ENCODE data around the gene OTP. TPM values are rescaled to one million over a fixed set of nuclear protein-coding genes. Genes with fewer than 3 reads are reported as not detected.

The OTP gene
- total and polyA plus RNA-seq, 10 of the 15 experiments (the other 5 are each of a cell fraction or from before 2014, with no cell fraction given), result 0.31 to 8.8 (median 2.4) TPM

DNA sequence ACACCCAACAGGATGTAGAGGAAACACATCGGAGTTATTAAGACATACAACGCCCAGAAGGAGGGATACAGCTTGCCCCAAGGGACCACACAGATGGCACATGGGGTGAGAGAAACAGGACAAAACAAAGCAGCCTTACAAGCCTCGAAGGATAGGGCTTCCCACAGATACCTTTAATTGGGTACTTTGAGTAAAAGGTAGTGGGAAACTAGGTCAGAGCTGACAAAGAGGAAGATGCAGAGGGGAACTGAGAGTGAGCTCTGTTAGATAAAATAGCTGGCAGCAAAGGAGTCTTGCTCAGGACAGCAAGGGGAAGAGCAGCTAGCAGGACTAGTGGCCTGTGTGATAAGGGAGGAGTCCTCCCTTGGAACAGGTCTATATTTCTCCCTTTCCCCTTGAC, 48.2 kb downstream of the OTP start (continued):
- TF ChIP-seq, protein P1, sequence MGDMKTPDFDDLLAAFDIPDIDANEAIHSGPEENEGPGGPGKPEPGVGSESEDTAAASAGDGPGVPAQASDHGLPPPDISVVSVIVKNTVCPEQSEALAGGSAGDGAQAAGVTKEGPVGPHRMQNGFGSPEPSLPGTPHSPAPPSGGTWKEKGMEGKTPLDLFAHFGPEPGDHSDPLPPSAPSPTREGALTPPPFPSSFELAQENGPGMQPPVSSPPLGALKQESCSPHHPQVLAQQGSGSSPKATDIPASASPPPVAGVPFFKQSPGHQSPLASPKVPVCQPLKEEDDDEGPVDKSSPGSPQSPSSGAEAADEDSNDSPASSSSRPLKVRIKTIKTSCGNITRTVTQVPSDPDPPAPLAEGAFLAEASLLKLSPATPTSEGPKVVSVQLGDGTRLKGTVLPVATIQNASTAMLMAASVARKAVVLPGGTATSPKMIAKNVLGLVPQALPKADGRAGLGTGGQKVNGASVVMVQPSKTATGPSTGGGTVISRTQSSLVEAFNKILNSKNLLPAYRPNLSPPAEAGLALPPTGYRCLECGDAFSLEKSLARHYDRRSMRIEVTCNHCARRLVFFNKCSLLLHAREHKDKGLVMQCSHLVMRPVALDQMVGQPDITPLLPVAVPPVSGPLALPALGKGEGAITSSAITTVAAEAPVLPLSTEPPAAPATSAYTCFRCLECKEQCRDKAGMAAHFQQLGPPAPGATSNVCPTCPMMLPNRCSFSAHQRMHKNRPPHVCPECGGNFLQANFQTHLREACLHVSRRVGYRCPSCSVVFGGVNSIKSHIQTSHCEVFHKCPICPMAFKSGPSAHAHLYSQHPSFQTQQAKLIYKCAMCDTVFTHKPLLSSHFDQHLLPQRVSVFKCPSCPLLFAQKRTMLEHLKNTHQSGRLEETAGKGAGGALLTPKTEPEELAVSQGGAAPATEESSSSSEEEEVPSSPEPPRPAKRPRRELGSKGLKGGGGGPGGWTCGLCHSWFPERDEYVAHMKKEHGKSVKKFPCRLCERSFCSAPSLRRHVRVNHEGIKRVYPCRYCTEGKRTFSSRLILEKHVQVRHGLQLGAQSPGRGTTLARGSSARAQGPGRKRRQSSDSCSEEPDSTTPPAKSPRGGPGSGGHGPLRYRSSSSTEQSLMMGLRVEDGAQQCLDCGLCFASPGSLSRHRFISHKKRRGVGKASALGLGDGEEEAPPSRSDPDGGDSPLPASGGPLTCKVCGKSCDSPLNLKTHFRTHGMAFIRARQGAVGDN (IDR thresholded peaks at IDR 0.05), result peak; percentile 78
- TF ChIP-seq SMAD1 (IDR thresholded peaks at IDR 0.05; ENCODE audit: low read depth, partially characterized antibody) (peak; percentile 86), YBX1 (IDR thresholded peaks at IDR 0.05) (peak; percentile 94), MEF2B (IDR thresholded peaks at IDR 0.05; ENCODE audit: partially characterized antibody, poor library complexity, severe bottlenecking) (peak; percentile 100), BCL11A (IDR thresholded peaks at IDR 0.05; ENCODE audit: low read depth, low read length) (peak; percentile 84), RELA (IDR thresholded peaks at IDR 0.05; ENCODE audit: borderline replicate concordance, partially characterized antibody) (no peak), STAT1 (conservative IDR thresholded peaks at IDR 0.05) (no peak), SUPT20H (IDR thresholded peaks at IDR 0.05; ENCODE audit: borderline replicate concordance, control insufficient read depth, low read depth, low read length) (no peak), FOXM1 (IDR thresholded peaks at IDR 0.05; ENCODE audit: low read depth, low read length) (peak; percentile 30; the same call in 1 of the 2 replicates), HCFC1 (IDR thresholded peaks at IDR 0.05; ENCODE audit: low read length) (no peak), TARDBP (IDR thresholded peaks at IDR 0.05; ENCODE audit: borderline replicate concordance) (no peak), HDGF (IDR thresholded peaks at IDR 0.05) (no peak), RB1 (IDR thresholded peaks at IDR 0.05; ENCODE audit: borderline replicate concordance) (peak; percentile 60; the same call in 1 of the 2 replicates), ZSCAN29 (IDR thresholded peaks at IDR 0.05) (no peak), SRF (IDR thresholded peaks at IDR 0.05; ENCODE audit: low read depth in 2 of 2, low read length in 2 of 2) (no peak), SPI1 (IDR thresholded peaks at IDR 0.05; ENCODE audit: borderline replicate concordance, insufficient read depth, low read depth, low read length) (peak; percentile 97), ZBED1 (IDR thresholded peaks at IDR 0.05; ENCODE audit: borderline replicate concordance) (no peak), NBN (IDR thresholded peaks at IDR 0.05) (peak; percentile 80), TBL1XR1 (IDR thresholded peaks at IDR 0.05; ENCODE audit: low read depth, low read length) (no peak), HDAC2 (IDR thresholded peaks at IDR 0.05) (no peak), PAX5 (IDR thresholded peaks at IDR 0.05; ENCODE audit: borderline replicate concordance, low read depth, low read length) (peak; percentile 58; the same call in 1 of the 2 replicates)
- TF ChIP-seq, protein P2, sequence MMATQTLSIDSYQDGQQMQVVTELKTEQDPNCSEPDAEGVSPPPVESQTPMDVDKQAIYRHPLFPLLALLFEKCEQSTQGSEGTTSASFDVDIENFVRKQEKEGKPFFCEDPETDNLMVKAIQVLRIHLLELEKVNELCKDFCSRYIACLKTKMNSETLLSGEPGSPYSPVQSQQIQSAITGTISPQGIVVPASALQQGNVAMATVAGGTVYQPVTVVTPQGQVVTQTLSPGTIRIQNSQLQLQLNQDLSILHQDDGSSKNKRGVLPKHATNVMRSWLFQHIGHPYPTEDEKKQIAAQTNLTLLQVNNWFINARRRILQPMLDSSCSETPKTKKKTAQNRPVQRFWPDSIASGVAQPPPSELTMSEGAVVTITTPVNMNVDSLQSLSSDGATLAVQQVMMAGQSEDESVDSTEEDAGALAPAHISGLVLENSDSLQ (IDR thresholded peaks at IDR 0.05), result 0 out of 2 replicates have a peak, but pooled peaks have one; percentile 13
- TF ChIP-seq, protein P3, sequence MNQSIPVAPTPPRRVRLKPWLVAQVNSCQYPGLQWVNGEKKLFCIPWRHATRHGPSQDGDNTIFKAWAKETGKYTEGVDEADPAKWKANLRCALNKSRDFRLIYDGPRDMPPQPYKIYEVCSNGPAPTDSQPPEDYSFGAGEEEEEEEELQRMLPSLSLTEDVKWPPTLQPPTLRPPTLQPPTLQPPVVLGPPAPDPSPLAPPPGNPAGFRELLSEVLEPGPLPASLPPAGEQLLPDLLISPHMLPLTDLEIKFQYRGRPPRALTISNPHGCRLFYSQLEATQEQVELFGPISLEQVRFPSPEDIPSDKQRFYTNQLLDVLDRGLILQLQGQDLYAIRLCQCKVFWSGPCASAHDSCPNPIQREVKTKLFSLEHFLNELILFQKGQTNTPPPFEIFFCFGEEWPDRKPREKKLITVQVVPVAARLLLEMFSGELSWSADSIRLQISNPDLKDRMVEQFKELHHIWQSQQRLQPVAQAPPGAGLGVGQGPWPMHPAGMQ (IDR thresholded peaks at IDR 0.05; ENCODE audit: borderline replicate concordance), result no peak
- TF ChIP-seq, protein P4, sequence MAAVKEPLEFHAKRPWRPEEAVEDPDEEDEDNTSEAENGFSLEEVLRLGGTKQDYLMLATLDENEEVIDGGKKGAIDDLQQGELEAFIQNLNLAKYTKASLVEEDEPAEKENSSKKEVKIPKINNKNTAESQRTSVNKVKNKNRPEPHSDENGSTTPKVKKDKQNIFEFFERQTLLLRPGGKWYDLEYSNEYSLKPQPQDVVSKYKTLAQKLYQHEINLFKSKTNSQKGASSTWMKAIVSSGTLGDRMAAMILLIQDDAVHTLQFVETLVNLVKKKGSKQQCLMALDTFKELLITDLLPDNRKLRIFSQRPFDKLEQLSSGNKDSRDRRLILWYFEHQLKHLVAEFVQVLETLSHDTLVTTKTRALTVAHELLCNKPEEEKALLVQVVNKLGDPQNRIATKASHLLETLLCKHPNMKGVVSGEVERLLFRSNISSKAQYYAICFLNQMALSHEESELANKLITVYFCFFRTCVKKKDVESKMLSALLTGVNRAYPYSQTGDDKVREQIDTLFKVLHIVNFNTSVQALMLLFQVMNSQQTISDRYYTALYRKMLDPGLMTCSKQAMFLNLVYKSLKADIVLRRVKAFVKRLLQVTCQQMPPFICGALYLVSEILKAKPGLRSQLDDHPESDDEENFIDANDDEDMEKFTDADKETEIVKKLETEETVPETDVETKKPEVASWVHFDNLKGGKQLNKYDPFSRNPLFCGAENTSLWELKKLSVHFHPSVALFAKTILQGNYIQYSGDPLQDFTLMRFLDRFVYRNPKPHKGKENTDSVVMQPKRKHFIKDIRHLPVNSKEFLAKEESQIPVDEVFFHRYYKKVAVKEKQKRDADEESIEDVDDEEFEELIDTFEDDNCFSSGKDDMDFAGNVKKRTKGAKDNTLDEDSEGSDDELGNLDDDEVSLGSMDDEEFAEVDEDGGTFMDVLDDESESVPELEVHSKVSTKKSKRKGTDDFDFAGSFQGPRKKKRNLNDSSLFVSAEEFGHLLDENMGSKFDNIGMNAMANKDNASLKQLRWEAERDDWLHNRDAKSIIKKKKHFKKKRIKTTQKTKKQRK (IDR thresholded peaks at IDR 0.05; ENCODE audit: low read depth, low read length), result no peak
